ENCODE data around the gene AKT3.

GRCh38 chr1:243449373-243449772 lies 400.7 kb downstream of the AKT3 start:
- TF ChIP-seq, protein P1, sequence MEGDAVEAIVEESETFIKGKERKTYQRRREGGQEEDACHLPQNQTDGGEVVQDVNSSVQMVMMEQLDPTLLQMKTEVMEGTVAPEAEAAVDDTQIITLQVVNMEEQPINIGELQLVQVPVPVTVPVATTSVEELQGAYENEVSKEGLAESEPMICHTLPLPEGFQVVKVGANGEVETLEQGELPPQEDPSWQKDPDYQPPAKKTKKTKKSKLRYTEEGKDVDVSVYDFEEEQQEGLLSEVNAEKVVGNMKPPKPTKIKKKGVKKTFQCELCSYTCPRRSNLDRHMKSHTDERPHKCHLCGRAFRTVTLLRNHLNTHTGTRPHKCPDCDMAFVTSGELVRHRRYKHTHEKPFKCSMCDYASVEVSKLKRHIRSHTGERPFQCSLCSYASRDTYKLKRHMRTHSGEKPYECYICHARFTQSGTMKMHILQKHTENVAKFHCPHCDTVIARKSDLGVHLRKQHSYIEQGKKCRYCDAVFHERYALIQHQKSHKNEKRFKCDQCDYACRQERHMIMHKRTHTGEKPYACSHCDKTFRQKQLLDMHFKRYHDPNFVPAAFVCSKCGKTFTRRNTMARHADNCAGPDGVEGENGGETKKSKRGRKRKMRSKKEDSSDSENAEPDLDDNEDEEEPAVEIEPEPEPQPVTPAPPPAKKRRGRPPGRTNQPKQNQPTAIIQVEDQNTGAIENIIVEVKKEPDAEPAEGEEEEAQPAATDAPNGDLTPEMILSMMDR (conservative IDR thresholded peaks at IDR 0.05) = no peak
- TF ChIP-seq EZH2 (IDR thresholded peaks at IDR 0.05; ENCODE audit: low read depth) = no peak

Measured in PC-9 (cell line).